AG04450 (cell line): ENCODE measurements around the gene ARL6IP6. TPM values are rescaled to one million over a fixed set of nuclear protein-coding genes. Genes with fewer than 3 reads are reported as not detected.

Experiments used
- CTCF ChIA-PET: fragments of 300-600, 350-600 bp; formaldehyde crosslinking; extraction: SDS; loops from one replicate; lab custom pipeline; 2022; ENCODE audit warnings: antibody characterized with exemption, inconsistent platforms; lab: Charles Lee
- POLR2A ChIA-PET: fragments of 350-600 bp; formaldehyde crosslinking; extraction: SDS; loops from one replicate; lab custom pipeline; 2021; ENCODE audit warnings: antibody characterized with exemption, inconsistent platforms; lab: Yijun Ruan, JAX
- DNase-seq: peaks from one replicate; pipeline ENCODE4 v3.0.0-alpha.2; 2011; ENCODE audit warnings: low read depth, low spot score
- H3K27ac ChIP-seq: one replicate; pipeline ENCODE4 v1.5.1; 2012; ENCODE audit warnings: low read depth, low read length, control low read depth
- H3K27me3 ChIP-seq: one replicate; pipeline ENCODE4 v1.6.0; 2012; ENCODE audit warnings: low read length; ENCODE audit not compliant: control insufficient read depth, insufficient read depth
- H3K4me3 ChIP-seq: 2 replicates; pipeline ENCODE4 v1.5.1; 2011; ENCODE audit warnings: mild to moderate bottlenecking, low read depth, low read length, control low read depth
- H3K9me3 ChIP-seq: 2 replicates; pipeline ENCODE4 v1.5.1; 2012; ENCODE audit warnings: low read length; ENCODE audit not compliant: control insufficient read depth, insufficient read depth
- CTCF ChIP-seq: IDR thresholded peaks from 2 replicates; pipeline ENCODE4 v1.5.1; 2011; ENCODE audit warnings: low read depth, low read length, control low read depth, inconsistent platforms
- polyA minus RNA-seq: library from RNA; depleted of rRNA, polyadenylated mRNA; stranded (reverse); fragments of >200 nt; gene quantifications from 2 replicates; pipeline ENCODE4 v1.2.3, GENCODE V29; 2011; rRNA and poly(A)+ RNA removed
- polyA plus RNA-seq: library from polyadenylated mRNA; depleted of rRNA; stranded (reverse); fragments of >200 nt; gene quantifications from 2 replicates; pipeline ENCODE4 v1.2.3, GENCODE V29; 2011; rRNA removed

Gene ARL6IP6
- polyA plus RNA-seq (18.8 and 28.1 TPM in 2 replicates), polyA minus RNA-seq (3.7 and 8.5 TPM in 2 replicates)

GRCh38 chr2:152718076-152718908 is at the start of gene ARL6IP6:
ARL6IP6 (plus strand) TSS chr2:152718620; CDS start chr2:152718625, 5 bp downstream.
- ChIA-PET POLR2A (interaction anchor here (0.5 to 1.2 kb wide), 4 partner anchors 9 to 542 kb away, joined by 3 to 16 read pairs (median 3); partner anchors contain the start of gene STAM2), CTCF (no interaction called here)
- no peaks in the 10 kb centered on the region; the same call in 1 of the 2 replicates for H3K9me3 ChIP-seq
- H3K4me3 ChIP-seq = peak within 1 kb of the TSS; percentile 76
- no peak for TF ChIP-seq CTCF
- H3K27ac ChIP-seq = peak within 1 kb of the TSS; percentile 95
- no peaks in the 10 kb centered on the region for H3K27me3 ChIP-seq
- peak; percentile 55 for DNase-seq

- no peak for TF ChIP-seq CTCF
- Histone ChIP-seq H3K4me3 (no peak overlapping the region), H3K9me3 (no peaks in the 10 kb centered on the region), H3K27me3 (no peaks in the 10 kb centered on the region), H3K27ac (no peak overlapping the region)
- no peak for DNase-seq
- ChIA-PET CTCF (interaction anchor here (1.2 kb wide), 1 partner anchor 42 kb away, joined by 3 read pairs; no protein-coding TSS in a partner anchor), POLR2A (no interaction called here)
These were observed 44.1 kb upstream of the ARL6IP6 start for GRCh38 chr2:152674334-152674733.

GRCh38 chr2:152676461-152676860 is 42.0 kb upstream of the ARL6IP6 start:
- no peak for TF ChIP-seq CTCF
- Histone ChIP-seq H3K27ac (no peak overlapping the region), H3K4me3 (no peak overlapping the region), H3K27me3 (no peaks in the 10 kb centered on the region), H3K9me3 (no peaks in the 10 kb centered on the region)
- POLR2A ChIA-PET = interaction anchor here (0.6 kb wide), 1 partner anchor 13 kb away, joined by 3 read pairs; no protein-coding TSS in a partner anchor
- CTCF ChIA-PET = interaction anchor here (1.4 kb wide), 1 partner anchor 40 kb away, joined by 3 read pairs; no protein-coding TSS in a partner anchor
- no peak for DNase-seq

- Histone ChIP-seq H3K27ac (no peak overlapping the region), H3K27me3 (no peaks in the 10 kb centered on the region), H3K9me3 (no peaks in the 10 kb centered on the region), H3K4me3 (no peak overlapping the region)
- TF ChIP-seq CTCF = no peak
- no peak for DNase-seq
- ChIA-PET POLR2A (no interaction called here), CTCF (no interaction called here)
These were observed 39.6 kb upstream of the ARL6IP6 start for GRCh38 chr2:152678808-152679207.

- Histone ChIP-seq H3K4me3 (no peak overlapping the region), H3K27ac (no peak overlapping the region), H3K27me3 (no peaks in the 10 kb centered on the region), H3K9me3 (no peaks in the 10 kb centered on the region)
- DNase-seq = no peak
- ChIA-PET POLR2A (no interaction called here), CTCF (no interaction called here)
- no peak for TF ChIP-seq CTCF
These were observed 35.8 kb upstream of the ARL6IP6 start for GRCh38 chr2:152682663-152683062.
